GM19372 (cell line): Measurements from ENCODE around the gene VWA5B2.

ENCODE experiments used
- ATAC-seq: cut with Tn5 transposase; IDR thresholded peaks from one replicate; pipeline ENCODE4 v1.9.1; 2021; ENCODE audit warnings: mild to moderate bottlenecking, low read depth, moderate library complexity; ENCODE audit not compliant: unreplicated experiment

VWA5B2 gene

GRCh38 chr3:184222521-184222920, 6.9 kb upstream of the VWA5B2 start:
- no peak for ATAC-seq

DNA sequence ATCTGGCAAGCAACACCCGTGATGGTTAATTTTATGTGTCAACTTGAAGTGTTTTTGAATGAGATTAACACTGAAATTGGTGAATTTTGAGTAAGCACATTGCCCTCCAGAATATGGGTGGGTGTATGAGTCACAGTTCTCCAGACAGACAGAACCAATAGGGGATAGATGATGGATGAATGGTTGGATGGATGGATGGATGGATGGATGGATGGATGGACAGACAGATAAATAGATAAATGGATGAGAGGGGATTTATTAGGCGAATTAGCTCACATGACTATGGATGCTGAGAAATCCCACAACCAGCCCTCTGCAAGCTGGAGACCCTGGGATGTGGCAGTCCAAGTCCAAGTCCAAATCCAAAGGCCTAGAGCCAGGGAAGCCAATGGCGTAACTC, 5.4 kb upstream of the VWA5B2 start:
- no peak for ATAC-seq

DNA sequence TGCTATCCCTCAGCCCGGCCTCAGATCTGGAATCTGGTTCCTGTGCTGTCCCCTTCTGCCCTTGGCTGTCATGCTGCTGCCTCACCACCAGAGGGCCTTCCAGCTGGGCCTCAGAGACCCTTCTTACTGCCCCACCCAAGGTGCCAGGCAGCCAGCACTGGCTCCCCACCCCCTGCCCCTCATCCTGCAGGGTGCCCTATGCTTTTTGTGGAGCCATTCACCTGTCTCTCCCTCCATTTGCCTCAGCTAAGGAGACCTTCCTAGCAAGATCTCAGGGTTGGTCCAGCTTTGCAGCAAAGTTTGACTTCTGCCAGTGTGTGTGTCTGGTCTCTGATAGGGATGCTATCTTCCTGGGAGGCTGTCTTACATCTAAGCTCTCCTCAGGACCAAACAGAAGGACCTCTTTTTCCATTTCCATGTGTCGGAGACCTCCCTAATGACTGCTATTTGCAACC, 1.9 kb upstream of the VWA5B2 start:
- ATAC-seq: no peak

DNA sequence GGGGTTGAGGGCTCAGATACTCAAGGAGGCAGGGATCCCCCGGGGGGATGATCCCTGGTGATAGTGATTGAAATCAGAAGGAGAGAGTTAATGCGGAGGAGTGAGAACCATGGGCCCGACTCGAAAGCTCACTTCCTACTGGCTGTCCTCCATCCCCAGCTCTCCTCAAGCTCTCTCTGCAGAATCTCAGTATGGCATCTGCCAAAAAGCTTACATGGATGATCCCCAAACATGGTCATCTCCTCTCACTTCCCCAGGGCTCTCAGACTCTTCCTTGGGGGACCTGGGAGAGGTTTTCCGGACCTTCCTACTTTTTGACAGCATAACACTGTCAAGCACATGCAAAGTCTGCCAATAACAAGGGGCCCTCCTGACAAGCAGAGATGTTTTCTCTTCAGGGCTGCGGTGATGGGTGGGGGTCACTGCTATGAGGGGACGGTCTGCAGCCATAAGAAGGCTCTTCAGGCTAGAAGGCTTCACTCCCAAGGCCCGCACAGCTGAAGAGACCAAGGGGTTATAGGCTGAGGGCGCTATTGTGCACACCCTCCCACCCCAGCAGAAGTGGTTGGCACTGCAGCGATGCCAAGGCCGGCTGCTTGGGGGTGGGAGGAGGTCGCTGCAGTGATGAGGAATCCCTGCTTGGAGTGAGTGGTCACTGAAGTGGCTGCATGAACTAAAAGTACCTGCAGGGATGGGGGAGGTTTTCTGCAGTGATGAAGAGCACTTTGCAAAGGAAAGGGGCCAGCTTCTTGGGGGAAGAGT, 828 bp upstream of the VWA5B2 start:
- no peak for ATAC-seq

GRCh38 chr3:184230081-184230602, 757 bp downstream of the VWA5B2 start:
- ATAC-seq: no peak

DNA sequence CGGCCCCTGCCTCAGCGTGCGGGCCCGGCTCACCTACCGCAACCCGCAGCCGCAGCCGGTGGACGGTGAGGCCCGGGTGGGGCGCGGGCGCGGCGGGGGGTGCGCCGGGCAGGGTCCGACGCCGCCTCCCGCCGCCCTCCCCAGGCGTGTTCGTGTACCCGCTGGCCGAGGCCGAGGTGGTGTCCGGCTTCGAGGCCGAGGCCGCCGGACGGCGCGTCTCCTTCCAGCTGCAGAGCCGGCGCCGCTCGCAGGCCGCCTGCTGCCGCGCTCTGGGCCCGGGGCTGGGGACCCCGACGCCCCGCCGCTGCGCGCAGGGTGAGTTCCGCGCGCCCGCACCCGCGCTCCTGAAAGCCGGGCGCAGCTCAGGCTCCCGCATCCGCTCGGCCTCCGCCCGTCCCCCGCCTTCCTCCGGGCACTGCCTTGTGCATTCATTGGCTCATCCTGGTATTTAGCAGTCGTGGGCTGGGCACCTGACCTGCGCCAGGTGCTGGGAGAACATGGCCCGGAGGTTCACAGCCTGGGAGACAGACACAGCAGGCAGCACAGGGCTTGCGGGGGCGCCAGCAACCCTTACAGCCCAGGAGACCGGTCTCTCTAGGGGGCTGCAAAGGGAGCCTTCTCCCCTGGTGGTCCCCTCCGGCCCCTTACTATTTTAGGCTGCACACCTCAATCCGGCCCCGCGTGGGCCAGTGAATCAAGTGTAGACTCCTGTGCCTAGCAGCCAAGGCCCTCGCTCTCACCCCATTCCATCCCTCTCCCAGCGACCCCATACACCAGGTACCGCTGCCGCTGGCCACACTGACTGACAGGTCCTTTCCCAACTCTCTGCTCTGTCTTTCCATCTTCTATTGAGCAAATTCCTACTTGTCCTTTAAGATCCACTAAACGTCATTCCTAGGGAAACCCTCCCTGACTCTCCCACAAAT, 1.5 kb downstream of the VWA5B2 start:
- ATAC-seq: no peak

DNA sequence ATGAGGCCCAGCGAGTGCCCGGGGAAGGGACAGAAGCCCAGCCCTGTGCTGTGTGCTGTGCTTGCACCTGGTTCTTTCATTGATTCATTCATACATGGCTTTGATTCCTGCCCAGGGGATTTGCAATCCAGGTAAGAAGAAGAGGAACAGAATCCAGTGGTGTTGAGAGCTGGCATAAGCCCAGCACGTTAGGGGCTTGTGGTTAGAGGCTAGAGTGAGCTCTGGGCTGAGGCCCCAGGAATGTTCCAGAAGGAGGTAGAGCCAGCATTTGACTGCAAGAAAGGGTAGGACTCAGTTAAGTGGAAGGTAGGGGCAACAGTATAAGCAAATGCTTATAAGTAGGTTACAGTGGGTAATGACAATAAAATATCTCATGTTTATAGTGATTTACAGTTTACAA, 2.3 kb downstream of the VWA5B2 start:
- no peak for ATAC-seq

DNA sequence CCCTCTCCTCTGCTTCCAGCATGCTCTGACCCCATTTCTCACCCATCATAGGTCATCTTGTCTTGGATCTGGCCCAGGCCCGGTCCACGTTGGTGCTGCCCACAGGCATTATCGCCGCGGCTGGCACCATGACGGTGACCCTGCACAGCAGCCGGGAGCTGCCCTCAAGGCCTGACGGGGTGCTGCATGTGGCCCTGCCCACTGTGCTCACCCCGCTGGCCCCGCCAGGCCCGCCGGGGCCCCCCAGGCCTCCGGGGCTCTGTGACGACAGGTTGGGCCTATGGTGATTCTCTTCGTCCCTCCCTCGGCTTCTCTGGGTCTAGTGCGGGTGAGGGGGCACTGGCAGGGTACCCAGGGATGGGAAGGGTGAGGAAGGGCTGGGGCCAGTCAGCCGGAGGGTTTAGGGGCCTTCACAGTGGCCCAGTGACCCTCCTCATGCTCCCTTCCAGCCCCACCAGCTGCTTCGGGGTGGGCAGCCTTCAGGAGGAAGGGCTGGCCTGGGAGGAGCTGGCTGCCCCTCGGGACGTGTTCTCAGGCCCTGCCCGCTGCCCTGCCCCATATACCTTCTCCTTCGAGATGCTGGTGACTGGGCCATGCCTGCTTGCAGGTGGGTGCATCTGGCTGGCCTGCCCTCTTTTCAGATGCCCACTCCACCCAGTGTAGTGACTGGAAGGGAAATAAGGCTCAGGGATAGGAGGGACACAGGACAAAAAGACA, 3.9 kb downstream of the VWA5B2 start:
- no peak for ATAC-seq

DNA sequence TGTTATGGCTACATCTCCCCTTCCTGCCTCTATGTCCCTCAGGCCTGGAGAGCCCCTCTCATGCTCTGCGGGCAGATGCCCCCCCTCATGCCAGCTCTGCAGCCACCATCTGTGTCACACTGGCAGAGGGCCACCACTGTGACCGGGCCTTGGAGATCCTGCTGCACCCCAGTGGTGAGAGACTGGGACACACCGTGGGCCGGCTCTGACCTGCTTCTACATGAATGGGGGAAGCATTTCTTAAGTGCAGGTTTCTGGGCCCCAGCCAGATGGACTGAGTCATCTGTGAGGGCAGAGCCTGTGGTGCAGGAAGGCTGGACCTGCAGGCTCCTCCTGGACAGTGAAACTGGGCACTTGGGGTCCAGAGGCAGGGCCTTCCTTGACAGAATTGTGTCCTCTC, 4.8 kb downstream of the VWA5B2 start:
- ATAC-seq: no peak

GRCh38 chr3:184234671-184235380, 5.4 kb downstream of the VWA5B2 start:
- no peak for ATAC-seq

- no peak for ATAC-seq
These were observed 6.1 kb downstream of the VWA5B2 start for GRCh38 chr3:184235381-184236032.

DNA sequence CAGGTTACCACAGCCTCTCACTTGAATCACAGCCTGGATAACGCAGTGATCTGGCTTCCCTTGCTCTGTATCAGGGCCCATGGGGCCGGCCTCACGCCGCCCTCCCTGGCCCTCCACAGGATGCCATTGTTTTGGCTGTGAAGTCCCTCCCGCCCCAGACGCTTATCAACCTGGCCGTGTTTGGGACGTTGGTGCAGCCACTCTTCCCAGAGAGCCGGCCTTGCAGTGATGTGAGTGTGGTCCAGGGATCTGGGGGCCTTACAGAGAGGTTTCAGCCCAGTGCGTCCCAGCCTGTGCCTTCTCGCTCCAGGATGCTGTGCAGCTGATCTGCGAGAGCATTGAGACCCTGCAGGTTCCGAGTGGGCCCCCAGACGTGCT, 6.6 kb downstream of the VWA5B2 start:
- ATAC-seq: no peak

DNA sequence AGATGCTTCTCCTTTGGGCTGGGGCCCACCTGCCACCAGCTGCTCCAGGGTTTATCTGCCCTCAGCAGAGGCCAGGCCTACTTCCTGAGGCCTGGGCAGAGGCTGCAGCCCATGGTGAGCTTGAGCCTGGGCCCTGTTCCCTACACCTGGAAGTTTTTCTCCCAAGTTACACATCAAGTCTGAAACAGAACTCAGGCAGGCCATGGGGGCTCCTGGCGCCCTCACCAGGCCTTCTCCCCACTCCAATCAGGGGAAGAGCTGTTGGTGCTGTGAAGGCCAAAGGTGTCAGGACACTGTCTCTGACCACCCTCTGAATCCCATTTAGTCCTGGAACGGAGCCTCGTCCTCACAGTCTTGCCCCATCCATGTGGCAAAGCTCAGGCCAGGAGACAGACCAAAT, 7.3 kb downstream of the VWA5B2 start:
- no peak for ATAC-seq

DNA sequence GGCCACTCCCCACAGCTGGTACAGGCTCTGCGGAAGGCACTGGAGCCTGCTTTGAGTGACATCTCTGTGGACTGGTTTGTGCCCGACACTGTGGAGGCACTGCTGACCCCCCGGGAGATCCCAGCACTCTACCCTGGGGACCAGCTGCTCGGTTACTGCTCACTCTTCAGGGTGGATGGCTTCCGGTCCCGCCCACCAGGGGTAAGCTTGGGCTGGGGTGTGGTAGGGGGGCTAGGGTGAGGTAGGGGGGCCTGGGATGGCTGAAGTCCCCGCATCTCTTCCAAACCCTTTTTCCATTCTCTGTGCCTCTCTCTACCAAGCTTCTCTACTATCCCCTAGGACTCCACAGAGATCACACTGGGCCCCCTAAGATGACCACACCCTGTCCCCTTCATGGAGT, 7.8 kb downstream of the VWA5B2 start:
- no peak for ATAC-seq

DNA sequence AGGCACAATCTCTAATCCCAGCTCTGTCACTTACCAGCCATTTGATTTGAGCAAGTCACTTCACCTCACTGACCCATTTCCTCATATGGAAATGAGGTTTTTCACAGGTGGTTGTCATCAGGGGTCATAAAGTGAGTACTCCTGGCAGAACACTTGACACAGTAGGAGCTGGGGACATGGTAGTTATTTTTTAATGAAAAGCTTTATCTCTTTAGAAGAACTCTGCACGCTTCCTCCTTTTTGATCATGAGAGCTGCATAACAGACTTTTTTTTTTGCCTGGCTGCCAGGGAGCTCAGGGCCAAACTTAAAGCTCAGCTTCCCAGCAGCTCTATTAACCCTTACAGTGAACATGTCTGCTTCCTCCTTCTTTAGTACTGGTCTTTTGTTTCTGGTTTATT, 8.4 kb downstream of the VWA5B2 start:
- no peak for ATAC-seq

- no peak for ATAC-seq
These were observed 8.9 kb downstream of the VWA5B2 start for GRCh38 chr3:184238246-184238818.

DNA sequence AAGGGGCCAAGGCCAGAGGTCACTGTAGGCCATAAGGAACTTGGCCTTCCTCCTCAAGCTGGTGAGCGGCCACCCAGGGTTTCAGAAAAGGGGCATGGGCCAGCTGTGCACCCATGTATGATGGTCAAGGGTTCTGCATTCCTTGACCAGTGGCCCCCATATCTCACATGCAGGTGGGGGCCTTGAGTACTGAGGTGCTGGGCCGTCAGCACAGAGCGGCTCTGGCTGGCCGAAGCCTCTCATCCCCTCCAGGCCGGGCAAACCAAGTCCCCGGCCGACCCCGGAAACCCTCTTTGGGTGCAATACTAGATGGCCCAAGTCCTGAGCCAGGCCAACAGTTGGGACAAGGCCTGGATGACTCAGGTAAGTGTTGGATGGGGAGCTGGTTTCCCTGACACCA, 9.8 kb downstream of the VWA5B2 start:
- ATAC-seq: no peak

DNA sequence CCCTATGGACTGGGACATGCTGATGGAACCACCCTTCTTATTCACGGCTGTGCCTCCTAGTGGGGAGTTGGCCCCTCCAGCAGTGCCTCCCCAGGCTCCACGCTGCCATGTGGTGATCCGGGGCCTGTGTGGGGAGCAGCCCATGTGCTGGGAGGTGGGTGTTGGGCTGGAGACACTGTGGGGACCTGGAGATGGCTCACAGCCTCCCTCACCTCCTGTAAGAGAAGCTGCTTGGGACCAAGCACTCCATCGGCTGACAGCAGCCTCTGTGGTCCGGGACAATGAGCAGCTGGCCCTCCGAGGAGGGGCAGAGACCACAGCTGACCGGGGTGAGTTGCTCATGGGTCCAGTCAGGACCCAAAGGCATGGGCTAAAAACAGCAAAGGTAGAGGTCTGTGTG, 10.3 kb downstream of the VWA5B2 start:
- no peak for ATAC-seq

GRCh38 chr3:184240384-184241140, 11.2 kb downstream of the VWA5B2 start:
- no peak for ATAC-seq
